Measurements from ENCODE around the gene CC2D1A.

Gene CC2D1A

GRCh38 chr19:13938301-13939064 lies 32.5 kb downstream of the CC2D1A start, which contains the start of gene PODNL1:
TSS of gene PODNL1 (minus strand) at chr19:13938417. CDS start at chr19:13938181, 236 bp downstream.
- DNase-seq, result no peak

DNA sequence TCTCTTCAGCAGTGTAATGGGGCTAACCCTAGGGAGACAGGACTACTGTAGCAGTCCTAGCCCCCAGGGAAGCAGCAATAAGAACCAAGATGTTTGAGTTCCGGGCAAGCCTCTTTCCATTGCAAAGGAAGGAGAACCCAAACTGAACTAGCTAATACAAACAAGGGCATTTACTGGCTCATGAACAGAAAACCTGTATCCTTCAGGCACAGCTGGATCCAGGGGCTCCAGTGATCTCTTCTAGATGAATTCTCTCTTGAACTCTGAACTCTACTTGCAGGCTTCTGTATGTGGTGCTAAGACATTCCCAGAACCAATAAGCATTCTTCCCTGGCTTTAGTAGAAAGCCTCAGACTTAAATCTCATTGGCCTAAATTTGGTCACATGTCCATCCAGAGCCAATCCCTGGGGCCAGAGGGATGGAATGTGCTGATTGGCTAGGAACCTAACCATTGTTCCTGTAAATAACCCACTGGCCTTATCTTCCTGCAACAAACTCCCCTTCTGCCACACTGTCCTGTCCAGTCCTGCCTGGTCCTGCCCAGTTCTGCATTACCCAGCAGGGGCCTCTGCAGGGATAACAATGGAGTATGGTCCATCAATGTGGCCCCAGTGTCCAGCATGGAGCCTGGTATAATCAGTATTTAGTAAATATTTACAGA lies 36.2 kb downstream of the CC2D1A start:
- DNase-seq, result no peak

DNA sequence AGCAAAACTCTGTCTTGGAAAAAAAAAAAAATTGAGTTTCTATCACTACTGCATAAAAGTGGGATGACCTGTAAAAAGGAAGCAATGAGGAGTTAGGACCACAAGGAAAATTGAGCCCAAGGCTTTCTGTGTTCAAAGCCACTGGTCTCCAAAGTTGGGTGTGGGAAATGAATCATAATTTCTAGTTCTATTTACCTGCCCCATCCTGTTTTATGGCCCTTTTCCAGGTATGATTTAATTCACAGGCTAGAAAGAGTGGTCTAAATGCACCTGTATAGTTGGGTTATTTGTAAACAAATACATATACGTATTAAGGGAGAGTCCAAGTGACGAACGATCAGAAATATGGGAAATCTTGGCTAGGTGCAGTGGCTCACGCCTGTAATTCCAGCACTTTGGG lies 40.4 kb downstream of the CC2D1A start:
- no peak for DNase-seq

- DNase-seq, result no peak
Observed at GRCh38 chr19:13951043-13951442, 45.0 kb downstream of the CC2D1A start.

DNA sequence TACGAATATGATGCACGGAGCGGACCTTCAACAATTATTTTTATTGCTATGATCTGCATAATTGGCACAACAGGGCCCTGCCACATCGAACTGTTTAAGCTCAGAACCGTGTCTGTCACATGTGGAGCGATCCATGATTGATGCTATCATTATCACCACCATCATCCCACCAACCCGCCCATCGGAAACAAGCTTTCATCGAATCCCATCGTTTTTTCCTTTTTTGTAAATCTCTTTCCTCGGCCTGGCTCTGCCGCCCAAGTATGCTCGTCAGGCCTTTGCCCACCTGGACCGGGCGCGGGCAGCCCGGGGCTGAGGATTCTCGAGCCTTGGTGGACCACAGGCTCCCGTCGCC lies 45.8 kb downstream of the CC2D1A start:
- DNase-seq, result peak in 1 of 2 experiments; percentile 69

GRCh38 chr19:13952154-13952930 lies 46.3 kb downstream of the CC2D1A start, which contains the start of gene DCAF15:
TSS of gene DCAF15 (plus strand) at chr19:13952509. CDS start at chr19:13952513, 4 bp downstream.
- peak; percentile 99 for DNase-seq

GRCh38 chr19:13952931-13953531 lies 47.0 kb downstream of the CC2D1A start:
- no peak for DNase-seq

DNA sequence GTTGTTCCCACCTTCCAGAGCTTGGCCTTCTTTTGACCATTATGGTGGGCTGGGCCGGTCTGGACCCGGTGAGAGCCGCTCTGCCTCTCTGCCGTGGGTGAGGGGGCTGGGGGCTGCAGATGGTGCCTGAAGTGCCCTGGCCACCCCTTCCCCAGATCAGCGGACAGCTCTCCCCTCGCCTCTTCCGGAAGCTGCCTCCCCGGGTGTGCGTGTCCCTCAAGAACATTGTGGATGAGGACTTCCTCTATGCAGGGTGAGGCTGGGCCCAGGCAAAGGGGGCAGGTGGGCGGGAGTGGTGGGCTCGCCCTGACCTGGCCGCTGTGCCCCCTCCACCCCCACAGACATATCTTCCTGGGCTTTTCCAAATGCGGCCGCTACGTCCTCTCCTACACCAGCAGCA lies 48.2 kb downstream of the CC2D1A start:
- no peak for DNase-seq

DNA sequence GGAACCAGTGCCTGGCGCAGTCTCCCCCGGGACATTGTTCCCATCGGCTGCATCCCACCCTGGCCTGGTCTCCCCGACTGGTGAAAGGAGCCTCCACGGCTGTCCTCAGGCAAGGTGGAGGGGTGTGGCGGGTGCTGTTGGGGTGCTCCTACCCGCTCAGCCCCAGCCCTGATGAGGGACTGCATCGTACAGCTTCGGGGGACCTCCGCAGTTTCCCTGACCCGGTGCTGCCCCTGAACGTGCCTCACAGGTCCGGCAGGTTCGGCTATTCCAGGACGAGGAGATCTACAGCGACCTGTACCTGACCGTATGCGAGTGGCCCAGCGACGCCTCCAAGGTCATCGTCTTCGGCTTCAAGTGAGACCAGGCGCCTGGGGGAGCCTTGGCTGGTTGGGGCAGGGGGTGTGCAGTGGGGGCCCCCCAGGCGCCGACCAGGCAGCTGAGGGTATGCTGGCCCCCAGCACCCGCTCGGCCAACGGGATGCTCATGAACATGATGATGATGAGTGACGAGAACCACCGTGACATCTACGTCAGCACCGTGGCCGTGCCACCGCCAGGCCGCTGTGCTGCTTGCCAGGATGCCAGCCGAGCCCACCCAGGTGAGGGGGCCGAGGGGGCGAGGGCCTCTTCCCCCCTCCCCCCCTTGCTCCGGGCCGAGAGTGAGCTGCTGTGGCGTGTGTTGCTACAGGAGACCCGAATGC lies 49.8 kb downstream of the CC2D1A start:
- no peak for DNase-seq

- DNase-seq, result no peak
Observed at GRCh38 chr19:13956365-13956744, 50.4 kb downstream of the CC2D1A start.

DNA sequence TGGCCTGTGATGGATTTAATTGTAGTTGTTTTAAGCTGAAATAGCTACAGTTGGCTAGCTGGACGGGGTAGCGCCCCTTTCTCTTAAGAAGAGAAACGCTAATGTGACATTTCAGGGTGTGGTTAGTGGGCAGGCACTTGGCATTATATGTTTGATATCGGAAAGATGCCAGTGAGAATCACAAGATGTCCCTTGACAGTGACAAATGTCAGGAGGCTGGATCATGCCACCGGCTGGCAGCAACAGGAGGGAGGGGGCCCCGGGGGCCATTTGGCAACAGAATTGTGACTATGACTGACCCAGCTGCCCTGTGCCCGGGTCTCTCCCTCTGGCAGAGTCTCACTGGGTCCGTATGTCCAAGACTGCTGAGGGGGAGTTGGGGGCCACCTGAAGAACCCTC lies 51.0 kb downstream of the CC2D1A start:
- no peak for DNase-seq

DNA sequence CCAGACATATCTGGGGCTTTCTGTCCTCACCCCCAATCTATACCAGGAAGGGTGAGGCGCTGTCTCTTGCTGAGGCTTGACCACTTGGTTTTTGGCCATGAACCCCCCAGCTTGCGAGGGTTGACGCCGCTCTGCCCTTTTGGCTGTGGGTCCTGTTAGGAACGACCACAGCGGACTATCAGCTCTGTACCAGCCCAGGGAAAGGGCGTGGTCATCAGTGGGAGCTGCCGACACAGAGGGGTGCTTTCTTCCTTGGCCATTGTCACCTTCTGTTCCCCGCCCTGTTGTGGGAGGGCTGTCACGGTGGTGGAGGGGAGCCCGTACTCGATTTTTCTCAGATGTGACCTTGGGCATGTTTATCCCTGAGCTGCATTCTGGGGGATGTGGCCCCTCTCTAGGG lies 52.0 kb downstream of the CC2D1A start:
- no peak for DNase-seq

- DNase-seq, result no peak
Observed at GRCh38 chr19:13959141-13959961, 53.4 kb downstream of the CC2D1A start.

GRCh38 chr19:13959962-13960862 lies 54.2 kb downstream of the CC2D1A start:
- no peak for DNase-seq

DNA sequence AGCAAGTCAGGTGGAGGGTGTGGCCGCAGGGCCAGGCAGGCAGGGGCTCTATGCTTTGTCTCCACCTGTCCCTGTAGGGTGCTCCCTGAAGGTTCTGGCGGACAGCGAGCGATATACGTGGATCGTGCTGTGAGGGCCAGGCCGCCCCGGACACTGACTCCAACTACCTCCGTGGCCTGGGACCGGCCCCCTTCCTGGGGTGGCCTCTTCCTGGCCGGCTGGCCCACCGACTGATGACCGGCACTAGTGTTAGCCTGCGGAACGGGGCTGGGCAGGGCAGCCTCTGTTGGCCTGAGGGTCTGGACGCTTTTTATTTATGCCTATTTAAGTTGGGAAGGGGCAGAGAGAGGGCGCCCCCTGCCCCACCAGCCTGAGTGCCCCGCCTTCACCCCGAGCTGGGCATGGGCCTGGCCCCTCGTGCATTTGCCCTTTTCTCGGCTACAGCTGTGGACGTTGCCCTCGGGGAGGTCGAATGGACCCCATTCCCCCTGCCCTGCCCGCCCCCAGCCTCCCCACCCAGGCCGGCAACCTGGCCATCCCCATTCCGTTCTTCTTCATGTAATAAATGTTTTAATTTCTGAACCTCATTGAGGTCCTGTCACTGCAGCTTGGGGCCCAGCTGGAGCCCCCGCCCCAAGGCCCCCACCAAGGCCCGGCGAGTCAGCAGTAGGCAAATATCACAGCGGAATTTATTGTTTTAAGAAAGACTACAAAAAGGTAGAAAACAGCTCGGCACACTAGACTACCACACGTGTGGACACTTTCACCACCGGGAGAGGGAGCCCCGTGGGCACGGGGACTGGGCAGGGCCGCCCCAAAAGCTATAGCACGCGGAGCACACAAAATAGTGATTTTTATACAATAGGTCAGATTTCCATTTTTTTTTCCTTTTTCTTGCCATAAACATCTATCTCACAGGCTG lies 55.1 kb downstream of the CC2D1A start:
- DNase-seq, result no peak

DNA sequence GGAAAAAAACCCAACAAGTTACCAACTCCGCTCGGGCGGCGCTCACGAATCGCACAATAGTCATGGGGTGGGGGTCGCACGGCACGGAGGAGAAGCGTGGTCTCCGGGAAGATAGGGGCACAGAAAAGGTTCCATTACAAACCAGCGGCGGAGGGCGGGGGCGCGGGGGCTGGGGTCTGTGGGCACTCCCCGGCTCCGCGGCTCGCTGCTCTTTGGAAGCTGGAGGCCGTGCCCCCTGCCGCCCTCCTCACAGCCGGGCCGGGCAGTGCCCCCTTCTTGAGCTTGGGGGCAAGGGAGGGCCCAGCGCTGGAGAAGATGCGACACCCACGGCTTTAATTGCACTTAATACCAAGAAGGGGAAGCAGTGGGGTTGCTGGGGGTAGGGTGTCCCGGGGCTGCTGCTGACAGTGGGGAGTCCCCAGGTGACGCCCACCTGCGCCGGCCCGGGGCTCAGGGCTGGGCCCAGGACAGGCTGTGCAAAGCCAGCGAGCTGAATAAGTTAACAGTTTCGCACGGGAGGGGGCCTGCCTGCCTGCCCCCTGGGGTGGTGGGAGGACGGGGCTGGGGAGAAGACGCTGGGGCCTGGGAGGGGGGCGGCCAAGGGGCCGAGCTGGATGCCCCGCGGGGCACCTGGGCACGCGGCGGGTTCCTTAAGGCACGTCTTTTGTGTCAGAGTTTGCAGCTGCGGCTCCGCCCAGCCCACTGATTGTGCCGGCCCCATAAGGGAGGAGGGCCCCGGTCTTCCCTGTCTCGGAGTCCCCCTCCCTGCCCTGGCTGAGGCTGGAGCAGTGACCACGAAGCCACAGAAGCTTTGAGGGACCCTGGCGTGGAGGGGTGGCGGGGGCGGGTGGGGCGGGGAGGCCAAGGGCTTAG lies 56.1 kb downstream of the CC2D1A start:
- DNase-seq, result no peak

GRCh38 chr19:13962699-13963602 lies 57.0 kb downstream of the CC2D1A start:
- no peak for DNase-seq

Measured in NCI-H2081 (cell line).